Activated CD8-positive, alpha-beta memory T cell treated with anti-CD3 and anti-CD28 coated beads for 36 hours (primary cell): Measurements from ENCODE around the gene EML6. TPM values are rescaled to one million over a fixed set of nuclear protein-coding genes. Genes with fewer than 3 reads are reported as not detected.
"Not testable (repeated sequence)": the region's sequence is repeated elsewhere in the genome, so short reads cannot be mapped to it uniquely, and the experiment has no call there.

Experiments used
- CTCF ChIA-PET: fragments of 350-600 bp; sonication (Branson Sonifier 250); formaldehyde crosslinking; loops from one replicate; lab custom pipeline; 2021; ENCODE audit warnings: antibody characterized with exemption; lab: Charles Lee
- POLR2A ChIA-PET: fragments of 350-600 bp; sonication (Branson Sonifier 250); formaldehyde crosslinking; loops from one replicate; lab custom pipeline; 2021; ENCODE audit warnings: antibody characterized with exemption; lab: Charles Lee
- total RNA-seq, 2 experiments: library from RNA; stranded (reverse); gene quantifications; one replicate each; pipeline ENCODE4 v1.2.3, GENCODE V29; 2021

EML6 gene
- total RNA-seq, 2 experiments from 2014 or later, result 0.89 to 1.7 TPM

- POLR2A ChIA-PET, result no interaction called here
- CTCF ChIA-PET, result interaction anchor here (1.8 kb wide), 1 partner anchor 21 kb away, joined by 4 read pairs; no protein-coding TSS in a partner anchor
Measured at GRCh38 chr2:54859997-54860701, 136.7 kb downstream of the EML6 start.

- ChIA-PET POLR2A (no interaction called here), CTCF (interaction anchor here (0.7 to 1.8 kb wide), 2 partner anchors 23 to 39 kb away, joined by 4 read pairs; no protein-coding TSS in a partner anchor)
Measured at GRCh38 chr2:54862229-54862628, 138.8 kb downstream of the EML6 start.

- CTCF ChIA-PET, result interaction anchor here (0.7 to 1.0 kb wide), 2 partner anchors 38 to 249 kb away, joined by 3 to 4 read pairs; no protein-coding TSS in a partner anchor
- POLR2A ChIA-PET, result no interaction called here
Measured at GRCh38 chr2:54862742-54863141, 139.3 kb downstream of the EML6 start.

DNA sequence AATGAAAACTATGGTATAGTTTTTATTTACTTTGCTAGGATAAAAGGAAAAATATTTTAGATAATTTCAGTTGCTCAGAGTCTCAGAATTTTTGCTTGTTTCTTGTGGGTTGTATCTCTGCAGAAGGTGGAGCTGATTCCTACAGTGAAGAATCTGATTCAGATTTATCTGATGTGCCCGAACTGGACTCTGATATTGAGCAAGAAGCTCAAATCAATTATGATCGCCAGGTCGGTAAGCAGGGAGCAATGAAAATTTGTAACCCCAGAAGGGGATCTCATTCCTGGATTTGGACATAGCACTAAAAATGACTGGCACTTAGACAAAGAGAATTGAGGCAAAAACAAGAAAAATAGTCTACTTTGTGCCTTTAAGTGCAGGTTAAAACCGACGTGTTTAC is 140.2 kb downstream of the EML6 start:
- ChIA-PET POLR2A (no interaction called here), CTCF (interaction anchor here (1.0 kb wide), 1 partner anchor 250 kb away, joined by 3 read pairs; no protein-coding TSS in a partner anchor)

GRCh38 chr2:54864096-54864495 is 140.6 kb downstream of the EML6 start:
- POLR2A ChIA-PET, result no interaction called here
- CTCF ChIA-PET, result no interaction called here

GRCh38 chr2:54864727-54865126 is 141.3 kb downstream of the EML6 start:
- CTCF ChIA-PET, result no interaction called here
- POLR2A ChIA-PET, result interaction anchor here (0.6 kb wide), 1 partner anchor 489 kb away, joined by 3 read pairs; no protein-coding TSS in a partner anchor

DNA sequence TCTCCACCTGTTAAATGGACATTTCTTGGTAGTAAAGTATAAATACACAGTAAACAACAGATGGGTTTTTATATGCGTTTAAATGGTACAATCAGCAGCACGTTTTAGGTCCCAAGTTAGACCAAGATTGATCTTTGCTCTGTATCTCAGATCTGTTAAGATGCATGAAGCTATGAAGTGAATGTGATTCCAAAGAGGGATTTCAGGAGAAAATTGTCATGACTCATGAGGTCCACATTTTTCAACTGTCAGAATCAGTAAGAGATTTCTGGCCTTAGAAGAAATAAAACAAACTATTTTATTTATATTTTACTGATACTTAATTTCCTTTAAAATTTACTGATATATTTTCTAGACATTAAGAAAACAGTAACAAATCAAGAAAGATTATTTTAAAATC is 142.7 kb downstream of the EML6 start:
- ChIA-PET POLR2A (no interaction called here), CTCF (no interaction called here)

- ChIA-PET POLR2A (no interaction called here), CTCF (no interaction called here)
Measured at GRCh38 chr2:54866868-54867267, 143.4 kb downstream of the EML6 start.

GRCh38 chr2:54867457-54867856 is 144.0 kb downstream of the EML6 start:
- POLR2A ChIA-PET, result interaction anchor here (0.6 kb wide), 1 partner anchor 24 kb away, joined by 6 read pairs; no protein-coding TSS in a partner anchor
- CTCF ChIA-PET, result no interaction called here

- CTCF ChIA-PET, result no interaction called here
- POLR2A ChIA-PET, result no interaction called here
Measured at GRCh38 chr2:54871457-54872107, 148.1 kb downstream of the EML6 start.

- CTCF ChIA-PET, result no interaction called here
- POLR2A ChIA-PET, result no interaction called here
Measured at GRCh38 chr2:54872780-54873179, 149.3 kb downstream of the EML6 start.

GRCh38 chr2:54873236-54873635 is 149.8 kb downstream of the EML6 start:
- POLR2A ChIA-PET, CTCF ChIA-PET: not testable (repeated sequence)

DNA sequence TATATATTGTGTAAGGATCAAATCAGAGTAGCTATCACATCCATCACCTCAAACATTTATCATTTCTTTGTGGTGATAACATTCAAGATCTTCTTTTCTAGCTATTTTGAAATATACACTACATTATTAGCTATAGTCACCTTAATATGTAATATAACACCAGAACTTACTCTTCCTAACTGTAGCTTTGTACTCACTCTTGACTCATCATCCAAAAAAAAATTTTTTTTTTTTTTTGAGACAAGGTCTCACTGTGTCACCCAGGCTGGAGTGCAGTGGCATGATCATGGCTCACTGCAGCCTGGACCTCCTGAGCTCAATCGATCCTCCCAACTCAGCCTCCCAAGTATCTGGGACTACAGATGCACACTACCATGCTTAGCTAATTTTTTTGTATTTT is 153.3 kb downstream of the EML6 start:
- CTCF ChIA-PET, result no interaction called here
- POLR2A ChIA-PET, result no interaction called here

- ChIA-PET CTCF (no interaction called here), POLR2A (no interaction called here)
Measured at GRCh38 chr2:54878182-54878581, 154.7 kb downstream of the EML6 start.

- CTCF ChIA-PET, result no interaction called here
Measured at GRCh38 chr2:54879032-54879431, 155.6 kb downstream of the EML6 start.

DNA sequence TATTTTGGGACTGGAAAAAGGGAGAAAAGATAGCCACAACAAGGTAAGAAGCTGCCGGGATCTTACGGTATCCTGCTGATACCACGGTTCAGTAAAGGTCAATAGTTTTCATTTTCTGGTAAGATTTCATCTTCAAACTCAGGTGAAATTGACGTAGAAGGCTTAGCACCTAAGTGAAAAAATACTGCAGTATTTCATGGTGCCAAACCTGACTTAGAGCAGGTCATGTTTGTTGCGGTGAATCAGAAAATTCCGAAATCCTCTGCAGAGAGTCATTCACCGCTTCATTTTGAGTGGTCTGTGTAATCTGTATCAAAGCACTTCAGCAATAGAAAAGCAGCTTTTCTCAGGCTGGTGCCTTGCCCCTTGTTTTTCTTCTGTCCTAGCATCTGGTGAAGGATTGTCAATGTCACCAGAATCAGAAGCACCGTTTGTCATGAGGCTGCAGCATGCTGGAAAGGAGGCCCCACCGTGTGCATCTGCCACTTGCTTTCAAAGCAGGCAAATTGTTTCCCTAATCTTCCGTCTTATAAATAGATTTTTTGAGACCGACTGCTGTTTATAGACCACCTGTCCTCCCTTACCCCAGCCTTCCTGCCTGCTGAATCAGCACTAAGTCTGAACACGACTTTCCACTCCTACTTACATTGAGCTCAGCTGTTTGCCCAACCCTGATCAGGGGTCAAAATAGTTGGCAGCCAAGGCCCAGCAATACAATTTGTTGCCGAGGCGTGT is 156.3 kb downstream of the EML6 start:
- CTCF ChIA-PET, result no interaction called here

More at GRCh38 chr2:54879032-54879431, 155.6 kb downstream of the EML6 start:
- POLR2A ChIA-PET, result no interaction called here

DNA sequence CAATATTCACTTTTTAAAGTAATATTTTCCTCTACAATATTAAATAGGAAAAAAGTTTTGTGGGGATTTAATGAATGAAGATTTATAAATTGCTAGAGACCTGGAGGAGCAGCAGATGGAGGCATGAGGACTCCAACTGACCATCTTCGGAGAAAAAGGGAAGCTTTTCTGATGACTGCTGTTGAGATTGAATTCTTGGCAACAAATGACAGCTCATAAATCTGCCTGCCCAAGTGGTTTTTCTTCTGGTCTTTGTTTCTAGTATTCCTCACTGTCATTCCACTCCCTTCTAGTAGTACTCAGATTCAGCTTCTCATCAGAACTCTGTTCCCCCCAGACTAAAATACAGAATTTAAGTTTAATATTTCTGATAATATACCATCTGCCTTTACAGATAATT is 157.0 kb downstream of the EML6 start:
- POLR2A ChIA-PET, result no interaction called here

More for the DNA sequence above, 156.3 kb downstream of the EML6 start:
- POLR2A ChIA-PET, result no interaction called here

DNA sequence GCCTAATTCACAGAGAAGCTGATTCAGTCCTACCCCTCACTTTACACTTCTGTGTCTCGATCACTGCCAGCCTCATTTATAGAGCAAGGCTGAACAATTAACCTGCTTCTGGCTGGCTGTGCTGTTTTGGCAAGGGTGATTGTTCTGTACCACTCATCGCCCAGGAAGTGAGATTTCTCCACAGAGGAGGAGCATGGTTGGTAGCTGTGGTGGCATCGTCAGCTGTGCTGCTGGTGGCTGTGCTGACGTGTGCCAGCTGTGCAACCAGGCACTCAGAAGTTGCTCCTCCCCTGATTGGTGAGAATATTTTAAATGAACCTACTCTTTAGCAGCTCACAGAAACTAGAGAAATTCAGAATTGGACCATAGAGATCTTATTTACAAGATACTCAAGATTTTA is 158.3 kb downstream of the EML6 start:
- CTCF ChIA-PET, result no interaction called here
- POLR2A ChIA-PET, result no interaction called here

More for the DNA sequence above, 157.0 kb downstream of the EML6 start:
- CTCF ChIA-PET, result no interaction called here

DNA sequence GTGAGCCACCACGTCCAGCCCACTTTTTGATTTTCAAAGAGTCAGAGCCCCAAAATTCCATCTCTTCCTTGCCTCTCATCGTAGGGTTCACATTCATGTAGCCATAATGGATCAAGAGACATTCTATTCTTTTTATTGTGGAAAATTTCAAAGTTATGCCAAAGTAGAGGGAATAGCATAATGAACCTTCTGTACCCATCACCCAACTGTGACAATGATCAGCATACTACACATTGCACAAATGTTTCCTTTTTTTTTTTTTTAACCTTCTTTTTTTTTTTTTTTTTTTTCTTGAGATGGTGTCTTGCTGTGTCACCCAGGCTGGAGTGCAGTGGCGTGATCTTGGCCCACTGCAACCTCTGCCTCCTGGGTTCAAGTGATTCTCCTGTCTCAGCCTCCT is 162.4 kb downstream of the EML6 start:
- ChIA-PET POLR2A (interaction anchor here (0.7 kb wide), 1 partner anchor 182 kb away, joined by 3 read pairs; no protein-coding TSS in a partner anchor), CTCF (interaction anchor here (1.1 kb wide), 1 partner anchor 25 kb away, joined by 3 read pairs; no protein-coding TSS in a partner anchor)
